ENCODE results near the gene EFHC2. TPM values are rescaled to one million over a fixed set of nuclear protein-coding genes. Genes with fewer than 3 reads are reported as not detected.

Gene EFHC2
- total and polyA plus RNA-seq, 4 donors, result 0.08 to 0.56 TPM; not detected in 2

GRCh38 chrX:44106864-44107263, 236.6 kb downstream of the EFHC2 start:
- Histone ChIP-seq H3K36me3 (ENCODE audit: control insufficient read depth in 4 of 4, insufficient read depth in 3 of 4, low read depth in 1 of 4, low read length in 3 of 4) (no peaks in the 10 kb centered on the region), H3K9ac (ENCODE audit: low read depth in 1 of 2, low read length in 2 of 2) (no peak overlapping the region), H3K27ac (ENCODE audit: low read depth in 1 of 2, low read length in 2 of 2) (no peak overlapping the region), H3K4me1 (ENCODE audit: control insufficient read depth in 4 of 4, insufficient read depth in 4 of 4, low read length in 3 of 4) (no peaks in the 10 kb centered on the region), H3K4me3 (ENCODE audit: low read depth in 1 of 3, low read length in 3 of 3) (no peak overlapping the region), H3K9me3 (ENCODE audit: control insufficient read depth in 4 of 4, low read length in 3 of 4) (peaks cover 0 to 3% (median 0%) of the 10 kb centered on the region in 4 donors), H3K27me3 (ENCODE audit: control insufficient read depth in 4 of 4, insufficient read depth in 4 of 4, low read length in 3 of 4) (no peaks in the 10 kb centered on the region)
- no peak for TF ChIP-seq MAX (IDR thresholded peaks at IDR 0.05)
- no peak for TF ChIP-seq HNF4G (IDR thresholded peaks at IDR 0.05)
- no peak for TF ChIP-seq ATF3 (IDR thresholded peaks at IDR 0.05)
- TF ChIP-seq RAD21 (IDR thresholded peaks at IDR 0.05), result no peak
- TF ChIP-seq RXRA (IDR thresholded peaks at IDR 0.05), result no peak
- TF ChIP-seq FOXA1 (IDR thresholded peaks at IDR 0.05), result no peak
- TF ChIP-seq ZBTB33 (IDR thresholded peaks at IDR 0.05), result no peak
- TF ChIP-seq YY1 (IDR thresholded peaks at IDR 0.05), result no peak
- no peak for TF ChIP-seq SP1 (IDR thresholded peaks at IDR 0.05)
- no peak for TF ChIP-seq GABPA (IDR thresholded peaks at IDR 0.05 in 1 of 2, conservative IDR thresholded peaks at IDR 0.05 in 1 of 2)
- no peak for TF ChIP-seq TAF1 (conservative IDR thresholded peaks at IDR 0.05)
- TF ChIP-seq FOXA2 (IDR thresholded peaks at IDR 0.05), result no peak
- DNase-seq (ENCODE audit: low spot score), result no peak
- WGBS, result 62% methylated on average over 2 of the region's 2 CpGs

GRCh38 chrX:44105228-44105913, 238.1 kb downstream of the EFHC2 start:
- H3K27me3 ChIP-seq (ENCODE audit: control insufficient read depth in 4 of 4, insufficient read depth in 4 of 4, low read length in 3 of 4), result no peaks in the 10 kb centered on the region
- H3K4me1 ChIP-seq (ENCODE audit: control insufficient read depth in 4 of 4, insufficient read depth in 4 of 4, low read length in 3 of 4), result no peaks in the 10 kb centered on the region
- peaks cover 0 to 3% (median 0%) of the 10 kb centered on the region in 4 donors for H3K9me3 ChIP-seq (ENCODE audit: control insufficient read depth in 4 of 4, low read length in 3 of 4)
- no peak overlapping the region for H3K27ac ChIP-seq (ENCODE audit: low read depth in 1 of 2, low read length in 2 of 2)
- TF ChIP-seq MAX (IDR thresholded peaks at IDR 0.05), result no peak
- TF ChIP-seq HNF4G (IDR thresholded peaks at IDR 0.05), result no peak
- TF ChIP-seq RAD21 (IDR thresholded peaks at IDR 0.05), result no peak
- TF ChIP-seq JUND (IDR thresholded peaks at IDR 0.05), result no peak
- no peak for TF ChIP-seq CTCF (IDR thresholded peaks at IDR 0.05; ENCODE audit: low read depth, low read length, missing input control)
- TF ChIP-seq FOXA1 (IDR thresholded peaks at IDR 0.05), result no peak
- no peak for TF ChIP-seq TAF1 (conservative IDR thresholded peaks at IDR 0.05)
- no peak for TF ChIP-seq GABPA (IDR thresholded peaks at IDR 0.05 in 1 of 2, conservative IDR thresholded peaks at IDR 0.05 in 1 of 2)
- TF ChIP-seq HNF4A (conservative IDR thresholded peaks at IDR 0.05), result no peak
- TF ChIP-seq ZBTB33 (IDR thresholded peaks at IDR 0.05), result no peak
- TF ChIP-seq ATF3 (IDR thresholded peaks at IDR 0.05), result no peak
- TF ChIP-seq YY1 (IDR thresholded peaks at IDR 0.05), result no peak
- TF ChIP-seq RXRA (IDR thresholded peaks at IDR 0.05), result no peak
- TF ChIP-seq REST (IDR thresholded peaks at IDR 0.05), result no peak
- no peak for TF ChIP-seq NR2F2 (IDR thresholded peaks at IDR 0.05)
- no peak for TF ChIP-seq FOXA2 (IDR thresholded peaks at IDR 0.05)
- TF ChIP-seq SP1 (IDR thresholded peaks at IDR 0.05), result no peak
- no peak for TF ChIP-seq EGR1 (IDR thresholded peaks at IDR 0.05; ENCODE audit: low read depth in 2 of 2)
- DNase-seq (ENCODE audit: low spot score), result no peak
- H3K36me3 ChIP-seq (ENCODE audit: control insufficient read depth in 4 of 4, insufficient read depth in 3 of 4, low read depth in 1 of 4, low read length in 3 of 4), result no peaks in the 10 kb centered on the region
- H3K9ac ChIP-seq (ENCODE audit: low read depth in 1 of 2, low read length in 2 of 2), result no peak overlapping the region
- whole genome bisulfite sequencing, result 60% methylated on average over 12 of the region's 12 CpGs
- no peak overlapping the region for H3K4me3 ChIP-seq (ENCODE audit: low read depth in 1 of 3, low read length in 3 of 3)

Measured in liver (tissue), 9 donors.